HG03439 (cell line): ENCODE data around the gene KIAA2012.

Experiments used
- ATAC-seq: cut with Tn5 transposase; IDR thresholded peaks from one replicate; pipeline ENCODE4 v1.9.1; 2021; ENCODE audit warnings: mild to moderate bottlenecking, moderate library complexity; ENCODE audit not compliant: unreplicated experiment

The KIAA2012 gene

DNA sequence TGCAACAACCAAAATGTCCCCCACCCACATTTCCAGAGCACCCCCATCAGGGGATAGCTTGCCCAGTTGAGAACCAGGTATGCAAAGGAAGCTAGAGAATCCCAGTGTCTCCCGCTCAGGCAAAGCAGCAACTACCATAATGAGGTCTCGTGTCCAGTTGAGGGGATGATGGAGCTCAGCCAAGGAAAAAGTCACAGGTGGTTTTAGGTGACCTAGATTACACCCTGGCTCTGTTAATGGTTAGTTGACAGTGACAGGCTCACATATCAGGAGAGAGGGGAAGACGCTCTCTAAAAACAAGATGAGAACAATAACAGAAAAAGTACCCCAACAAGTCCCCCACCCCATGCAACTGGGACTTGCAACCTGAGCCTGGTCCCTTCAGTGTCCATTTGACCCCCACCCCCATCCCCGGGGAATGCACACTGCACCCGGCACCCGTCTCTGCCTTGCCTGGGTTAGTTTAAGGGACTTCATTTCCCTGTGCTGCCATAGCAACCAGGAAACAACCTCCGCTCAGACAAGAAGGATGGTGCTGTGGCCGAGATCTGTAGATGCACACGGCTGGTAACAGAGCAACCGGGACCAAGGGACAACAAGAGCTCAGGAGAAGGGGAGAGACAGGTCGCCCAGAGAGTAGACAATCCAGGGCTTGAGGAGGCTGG, at the start of gene KIAA2012:
TSS of gene KIAA2012 (plus strand) at position 519 of the 665 bp plus-strand sequence. CDS start 373 bp downstream, outside the sequence.
- ATAC-seq, result no peak

DNA sequence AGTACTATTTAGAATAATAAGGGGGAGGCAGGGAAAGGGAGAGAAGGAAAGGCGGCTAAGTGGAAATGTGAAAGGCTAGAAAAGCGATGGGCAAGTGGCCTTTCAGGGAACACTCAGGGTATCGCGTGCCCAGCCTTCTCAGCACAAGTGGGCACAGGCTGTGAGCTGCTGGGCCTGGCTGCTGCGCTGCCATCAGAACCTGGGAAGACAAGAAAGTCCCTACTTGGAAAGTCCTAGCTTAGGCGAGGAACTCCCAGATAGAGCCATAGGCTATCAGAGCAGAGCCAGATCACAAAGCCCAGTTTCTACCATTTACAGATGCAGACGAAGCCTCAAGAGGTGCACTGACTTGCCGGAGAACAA, 49.2 kb upstream of the KIAA2012 start:
- ATAC-seq, result no peak

DNA sequence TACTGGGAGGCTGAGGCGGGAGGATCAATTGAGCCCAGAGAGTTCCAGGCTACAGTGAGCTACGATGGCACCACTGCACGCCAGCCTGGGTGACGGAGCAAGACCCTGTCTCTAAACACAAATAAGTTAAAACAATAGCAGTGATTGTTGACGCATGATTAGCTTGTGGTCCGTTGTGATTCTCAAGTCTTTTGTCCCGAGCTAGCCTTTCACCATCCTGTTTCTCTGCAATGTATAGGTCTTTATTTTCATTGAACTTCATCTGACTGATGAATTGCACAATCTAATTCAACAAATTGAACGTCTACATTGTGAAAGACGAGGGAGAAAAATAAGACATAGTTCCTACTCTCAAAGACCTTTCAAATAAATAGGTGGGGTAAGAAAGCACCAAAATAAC, 48.2 kb upstream of the KIAA2012 start:
- no peak for ATAC-seq

- no peak for ATAC-seq
These were observed 47.2 kb upstream of the KIAA2012 start for GRCh38 chr2:202025816-202026215.

DNA sequence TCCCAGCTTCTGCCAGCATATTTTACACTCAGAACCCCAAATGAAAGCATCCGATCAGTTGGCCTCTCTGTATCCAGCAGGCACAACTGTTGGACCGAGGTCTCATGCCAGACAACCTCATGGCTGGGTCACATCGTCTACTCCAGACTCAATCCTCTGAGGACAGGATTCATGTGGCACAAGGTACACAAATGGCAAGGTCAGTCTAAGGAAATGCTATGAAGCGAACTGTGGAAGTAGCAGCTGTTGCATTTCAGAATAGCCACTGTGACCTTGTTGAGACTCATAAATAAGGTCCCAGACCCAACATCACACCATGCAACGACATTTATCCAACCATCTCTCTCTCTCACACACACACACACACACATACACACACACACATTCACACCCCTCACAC, 46.5 kb upstream of the KIAA2012 start:
- ATAC-seq, result no peak

DNA sequence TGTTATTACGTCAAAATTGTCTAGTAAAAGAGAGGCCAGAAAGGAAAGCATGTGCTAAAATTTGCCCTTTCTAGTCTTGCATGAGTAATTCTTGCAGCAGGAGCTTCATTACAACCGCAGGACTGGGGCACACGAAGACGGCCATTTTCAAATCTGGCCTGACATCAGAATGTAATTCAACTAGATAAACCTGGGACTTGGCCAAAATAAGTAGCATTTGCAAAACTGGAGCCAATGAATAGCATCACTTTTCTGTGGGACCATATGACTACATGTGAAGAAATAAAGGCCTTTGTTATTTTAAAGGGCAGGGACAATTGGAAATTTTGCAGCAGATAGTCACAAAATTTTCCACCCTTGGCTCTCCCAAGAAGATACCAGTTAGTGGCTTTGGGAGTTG, 42.4 kb upstream of the KIAA2012 start:
- no peak for ATAC-seq

DNA sequence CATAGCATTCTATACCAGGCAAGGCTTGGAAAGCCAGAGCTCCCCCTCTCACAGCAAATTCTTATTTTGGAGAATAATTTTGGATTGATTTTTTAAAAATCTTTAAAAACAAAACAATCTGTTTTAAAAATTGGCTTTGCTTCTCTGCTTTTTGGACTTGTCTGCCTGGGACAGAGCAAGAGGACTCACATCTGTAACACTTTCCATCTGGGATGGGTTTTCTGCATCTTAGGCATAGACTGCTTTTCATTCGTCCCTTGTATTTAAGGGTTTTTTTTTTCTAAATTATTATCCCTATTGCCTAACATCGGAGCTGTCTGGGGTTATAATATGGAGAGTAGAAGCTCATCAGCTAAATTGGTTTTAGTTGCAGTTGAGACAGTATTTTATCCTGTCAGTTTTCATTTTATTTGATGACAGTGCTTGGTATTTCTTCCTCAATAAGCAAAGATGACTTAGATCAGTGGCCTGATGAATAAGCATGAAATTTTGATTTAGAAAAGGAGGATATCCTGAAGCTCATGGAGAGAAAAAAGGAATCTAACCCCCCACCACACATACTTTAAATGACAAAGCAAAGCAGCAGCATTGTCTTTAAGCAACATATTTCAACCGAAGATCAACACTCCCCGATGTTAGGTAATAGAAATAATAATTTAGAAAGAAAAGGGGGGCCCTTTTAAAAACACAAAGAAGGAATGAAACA, 41.7 kb upstream of the KIAA2012 start:
- ATAC-seq, result no peak

GRCh38 chr2:202032846-202033316, 40.2 kb upstream of the KIAA2012 start:
- peak; percentile 10 for ATAC-seq

GRCh38 chr2:202033317-202034248, 39.5 kb upstream of the KIAA2012 start, which contains the start of gene FZD7:
Gene FZD7 (plus strand): TSS chr2:202033855. CDS start chr2:202034648, 793 bp downstream.
- ATAC-seq, result peak; percentile 85

DNA sequence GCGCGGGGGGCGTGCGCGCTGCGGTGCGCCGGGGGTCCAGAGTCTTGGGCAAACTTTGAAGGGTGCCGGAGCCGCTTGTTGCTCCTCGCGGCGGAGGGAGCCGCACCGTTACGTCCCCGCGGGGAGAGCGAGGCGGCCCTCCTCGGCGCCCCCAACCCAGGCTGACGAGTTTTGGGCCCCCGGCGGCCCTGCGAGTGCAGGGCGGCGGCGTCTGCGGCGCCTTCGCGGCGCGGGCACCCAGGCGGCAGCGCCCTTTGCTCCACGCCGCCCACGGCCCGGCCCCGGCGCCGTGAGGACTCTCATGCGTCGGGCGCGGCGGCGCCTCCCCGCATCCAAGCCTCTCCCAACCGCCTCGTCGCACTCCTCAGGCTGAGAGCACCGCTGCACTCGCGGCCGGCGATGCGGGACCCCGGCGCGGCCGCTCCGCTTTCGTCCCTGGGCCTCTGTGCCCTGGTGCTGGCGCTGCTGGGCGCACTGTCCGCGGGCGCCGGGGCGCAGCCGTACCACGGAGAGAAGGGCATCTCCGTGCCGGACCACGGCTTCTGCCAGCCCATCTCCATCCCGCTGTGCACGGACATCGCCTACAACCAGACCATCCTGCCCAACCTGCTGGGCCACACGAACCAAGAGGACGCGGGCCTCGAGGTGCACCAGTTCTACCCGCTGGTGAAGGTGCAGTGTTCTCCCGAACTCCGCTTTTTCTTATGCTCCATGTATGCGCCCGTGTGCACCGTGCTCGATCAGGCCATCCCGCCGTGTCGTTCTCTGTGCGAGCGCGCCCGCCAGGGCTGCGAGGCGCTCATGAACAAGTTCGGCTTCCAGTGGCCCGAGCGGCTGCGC, 38.6 kb upstream of the KIAA2012 start:
- peak; percentile 15 for ATAC-seq

DNA sequence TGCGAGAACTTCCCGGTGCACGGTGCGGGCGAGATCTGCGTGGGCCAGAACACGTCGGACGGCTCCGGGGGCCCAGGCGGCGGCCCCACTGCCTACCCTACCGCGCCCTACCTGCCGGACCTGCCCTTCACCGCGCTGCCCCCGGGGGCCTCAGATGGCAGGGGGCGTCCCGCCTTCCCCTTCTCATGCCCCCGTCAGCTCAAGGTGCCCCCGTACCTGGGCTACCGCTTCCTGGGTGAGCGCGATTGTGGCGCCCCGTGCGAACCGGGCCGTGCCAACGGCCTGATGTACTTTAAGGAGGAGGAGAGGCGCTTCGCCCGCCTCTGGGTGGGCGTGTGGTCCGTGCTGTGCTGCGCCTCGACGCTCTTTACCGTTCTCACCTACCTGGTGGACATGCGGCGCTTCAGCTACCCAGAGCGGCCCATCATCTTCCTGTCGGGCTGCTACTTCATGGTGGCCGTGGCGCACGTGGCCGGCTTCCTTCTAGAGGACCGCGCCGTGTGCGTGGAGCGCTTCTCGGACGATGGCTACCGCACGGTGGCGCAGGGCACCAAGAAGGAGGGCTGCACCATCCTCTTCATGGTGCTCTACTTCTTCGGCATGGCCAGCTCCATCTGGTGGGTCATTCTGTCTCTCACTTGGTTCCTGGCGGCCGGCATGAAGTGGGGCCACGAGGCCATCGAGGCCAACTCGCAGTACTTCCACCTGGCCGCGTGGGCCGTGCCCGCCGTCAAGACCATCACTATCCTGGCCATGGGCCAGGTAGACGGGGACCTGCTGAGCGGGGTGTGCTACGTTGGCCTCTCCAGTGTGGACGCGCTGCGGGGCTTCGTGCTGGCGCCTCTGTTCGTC, 37.7 kb upstream of the KIAA2012 start:
- ATAC-seq, result no peak

- ATAC-seq, result no peak
These were observed 37.1 kb upstream of the KIAA2012 start for GRCh38 chr2:202035941-202036372.

- no peak for ATAC-seq
These were observed 36.4 kb upstream of the KIAA2012 start for GRCh38 chr2:202036601-202037037.

- ATAC-seq, result no peak
These were observed 36.0 kb upstream of the KIAA2012 start for GRCh38 chr2:202037086-202037485.

DNA sequence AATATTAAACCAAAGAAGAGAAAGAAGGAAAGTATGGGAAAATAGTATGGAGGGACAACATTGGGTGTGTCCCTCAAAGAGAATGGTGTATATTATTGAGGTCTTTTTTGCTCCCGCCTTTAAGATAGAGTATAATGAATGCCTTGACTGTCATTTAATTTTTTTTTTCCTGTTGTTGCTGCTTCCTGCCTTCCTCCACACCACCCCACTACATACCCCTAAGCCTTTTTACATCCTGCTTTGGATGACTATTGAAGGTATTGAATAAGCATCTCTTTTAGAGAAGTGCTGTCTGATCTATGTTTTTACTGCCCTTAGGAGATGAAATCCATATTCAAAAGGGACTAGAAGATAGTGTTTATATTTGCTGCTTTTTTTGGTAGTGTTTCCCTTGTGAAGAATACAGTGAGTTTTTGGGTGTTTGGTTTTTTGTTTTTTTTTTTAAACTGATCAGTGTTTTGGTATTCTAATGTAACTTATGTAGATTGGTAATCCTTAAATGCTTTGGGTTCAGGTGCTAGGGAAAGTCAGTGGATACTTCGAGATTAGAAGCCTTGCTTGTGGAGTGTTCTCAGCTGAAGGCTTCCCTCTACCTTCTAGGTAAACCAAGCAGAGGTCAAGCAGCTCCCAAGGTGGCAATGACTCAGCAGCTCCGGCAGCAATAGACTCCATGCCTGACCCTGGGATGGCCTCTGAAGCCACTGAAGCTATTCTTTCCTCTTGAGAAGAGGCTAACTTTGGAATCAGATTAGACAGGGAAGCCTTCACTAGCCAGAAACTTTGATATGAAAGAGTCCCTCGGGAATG, 34.4 kb upstream of the KIAA2012 start:
- ATAC-seq, result no peak

DNA sequence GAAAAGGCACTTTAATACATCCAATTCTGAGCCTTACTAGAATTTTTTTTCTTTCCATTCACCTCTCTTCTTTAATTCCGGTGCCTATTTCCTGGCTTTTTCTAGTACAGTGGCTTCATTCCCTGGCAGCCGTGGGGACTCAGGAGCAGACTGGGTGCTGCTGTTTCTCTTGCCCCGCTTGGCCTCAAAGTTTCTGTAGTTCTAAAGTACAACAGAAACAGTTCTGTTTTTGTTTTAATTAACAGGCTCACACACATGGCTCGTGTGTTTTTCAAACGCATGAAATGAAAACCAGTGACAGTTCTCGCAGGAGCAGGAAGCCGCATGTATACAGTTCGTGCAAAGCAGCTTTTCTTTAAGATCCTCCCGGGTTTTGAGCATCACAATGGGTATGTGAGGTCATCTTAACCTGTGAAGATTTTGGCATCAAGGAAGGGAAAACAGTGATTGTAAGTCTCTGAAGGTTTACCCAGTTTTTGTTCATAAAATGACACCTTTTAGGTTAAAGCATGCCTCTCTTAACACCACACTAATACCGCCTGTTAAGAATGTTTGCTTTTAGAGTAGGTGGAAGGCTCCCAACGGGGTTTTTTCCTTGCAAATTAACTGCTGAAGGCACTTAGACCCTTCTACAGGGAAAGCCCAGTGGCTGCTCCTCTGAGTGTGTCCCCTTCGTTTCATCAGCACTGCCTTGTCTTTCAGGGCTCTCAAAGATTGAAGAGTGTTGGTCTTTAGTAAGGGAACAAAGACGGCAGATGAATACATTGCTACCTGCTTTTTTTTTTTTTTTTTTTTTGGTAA, 33.6 kb upstream of the KIAA2012 start:
- ATAC-seq, result no peak

DNA sequence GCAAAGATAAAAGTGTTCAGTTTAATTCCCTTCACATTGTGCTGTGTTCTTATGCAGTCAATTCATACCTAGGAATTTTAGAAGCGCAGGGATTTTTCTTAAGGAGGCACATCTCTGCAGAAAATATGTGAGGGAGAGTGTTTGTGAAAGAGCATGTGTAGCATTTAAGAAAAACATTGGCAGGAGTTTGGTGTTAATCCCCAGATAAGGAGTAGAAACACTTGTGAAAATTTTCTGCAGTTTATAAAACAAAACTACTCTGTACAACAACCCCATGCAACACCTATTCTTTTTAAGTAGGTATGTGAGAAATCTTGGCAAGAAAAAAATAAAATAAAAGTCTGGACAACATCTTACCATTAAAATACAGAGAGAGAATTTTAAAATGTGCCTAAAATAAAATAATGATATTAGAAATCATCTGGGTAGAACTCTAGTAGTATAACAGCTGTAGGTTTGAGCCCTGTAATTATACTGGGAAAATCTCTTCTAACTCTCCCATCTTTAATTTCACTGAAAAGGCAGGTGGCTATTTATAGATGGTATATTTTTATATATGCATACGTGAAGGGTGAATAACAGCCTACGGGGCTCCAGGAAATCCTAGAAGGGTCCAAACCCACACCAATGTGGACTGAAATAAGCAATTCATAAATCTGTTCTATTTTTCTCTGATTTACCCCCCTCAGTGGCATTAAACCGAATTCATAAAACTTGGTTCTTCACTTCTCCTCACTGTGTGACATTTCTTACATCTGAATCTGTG, 32.8 kb upstream of the KIAA2012 start:
- ATAC-seq, result no peak
